HG03354 (cell line): ENCODE results near the gene FADS2.

Experiments
- ATAC-seq: cut with Tn5 transposase; IDR thresholded peaks from one replicate; pipeline ENCODE4 v1.9.1; 2021; ENCODE audit warnings: mild to moderate bottlenecking; ENCODE audit not compliant: unreplicated experiment, poor library complexity, severe bottlenecking

The FADS2 gene

GRCh38 chr11:61898247-61898582 is 70.1 kb downstream of the FADS2 start:
- ATAC-seq, result no peak

- ATAC-seq, result peak; percentile 79
These were observed 71.2 kb downstream of the FADS2 start for GRCh38 chr11:61899146-61899841.

- no peak for ATAC-seq
These were observed 72.2 kb downstream of the FADS2 start for GRCh38 chr11:61900251-61900650.

- ATAC-seq, result no peak
These were observed 73.3 kb downstream of the FADS2 start for GRCh38 chr11:61901397-61901796.

- ATAC-seq, result no peak
These were observed 74.2 kb downstream of the FADS2 start for GRCh38 chr11:61902313-61902712.

- no peak for ATAC-seq
These were observed 75.7 kb downstream of the FADS2 start for GRCh38 chr11:61903845-61904244.

GRCh38 chr11:61904539-61905048 is 76.5 kb downstream of the FADS2 start:
- no peak for ATAC-seq

GRCh38 chr11:61905067-61905696 is 77.1 kb downstream of the FADS2 start:
- no peak for ATAC-seq

- ATAC-seq, result no peak
These were observed 77.9 kb downstream of the FADS2 start for GRCh38 chr11:61905801-61906521.

GRCh38 chr11:61906522-61906909 is 78.4 kb downstream of the FADS2 start:
- no peak for ATAC-seq

GRCh38 chr11:61907282-61907681 is 79.2 kb downstream of the FADS2 start:
- no peak for ATAC-seq

GRCh38 chr11:61907871-61908729 is 80.0 kb downstream of the FADS2 start:
- ATAC-seq, result no peak

GRCh38 chr11:61908730-61909316 is 80.7 kb downstream of the FADS2 start:
- ATAC-seq, result no peak

GRCh38 chr11:61910187-61911127 is 82.4 kb downstream of the FADS2 start:
- no peak for ATAC-seq

GRCh38 chr11:61911128-61911700 is 83.1 kb downstream of the FADS2 start:
- ATAC-seq, result no peak

GRCh38 chr11:61911701-61912529 is 83.8 kb downstream of the FADS2 start:
- no peak for ATAC-seq

GRCh38 chr11:61912530-61912898 is 84.4 kb downstream of the FADS2 start:
- no peak for ATAC-seq
